Neural progenitor cell (in vitro differentiated cells): ENCODE data around the gene LDAH.

ENCODE experiments used
- CTCF ChIP-seq: fragments of 200-600 bp; sonication (generic); IDR thresholded peaks from 2 replicates; pipeline ENCODE4 v1.5.1; 2017; ENCODE audit warnings: antibody characterized with exemption, mild to moderate bottlenecking
- EZH2phosphoT487 ChIP-seq: fragments of 200-600 bp; sonication (generic); IDR thresholded peaks from 2 replicates; pipeline ENCODE4 v1.6.1; 2017; ENCODE audit warnings: antibody characterized with exemption

DNA sequence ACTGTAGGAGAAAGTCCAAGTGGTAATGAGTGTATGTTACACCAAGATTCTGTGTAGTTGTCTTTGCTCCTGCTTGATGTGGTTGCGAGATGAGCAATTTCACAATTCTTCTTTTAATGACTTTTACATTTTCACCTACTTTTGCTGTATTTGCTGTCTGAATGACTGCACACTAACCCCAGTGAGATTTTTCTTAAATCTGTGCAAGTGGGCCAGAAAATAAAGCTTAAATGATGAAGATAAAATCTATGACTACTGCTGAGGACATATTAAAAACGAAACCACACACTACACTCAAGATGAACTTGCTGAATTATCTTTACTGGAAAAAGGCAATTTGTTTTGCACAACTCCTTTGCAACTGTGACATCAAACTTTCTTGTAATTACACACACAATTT lies 4.1 kb downstream of the LDAH start:
- TF ChIP-seq CTCF (no peak), EZH2phosphoT487 (no peak)
